ENCODE results near the gene BRIP1.

BRIP1 gene

GRCh38 chr17:61768405-61768804 is 94.9 kb downstream of the BRIP1 start:
- in situ Hi-C loops (cut with MboI; ENCODE audit: low sequenced_read_pairs) = no loop called here

- in situ Hi-C loops (cut with MboI; ENCODE audit: low sequenced_read_pairs) = no loop called here
Observed at GRCh38 chr17:61766520-61766919, 96.8 kb downstream of the BRIP1 start.

GRCh38 chr17:61764846-61765245 is 98.5 kb downstream of the BRIP1 start:
- in situ Hi-C loops (cut with MboI; ENCODE audit: low sequenced_read_pairs) = no loop called here

GRCh38 chr17:61761827-61762226 is 101.5 kb downstream of the BRIP1 start:
- in situ Hi-C loops (cut with MboI; ENCODE audit: low sequenced_read_pairs) = no loop called here

GRCh38 chr17:61759362-61759761 is 104.0 kb downstream of the BRIP1 start:
- in situ Hi-C loops (cut with MboI; ENCODE audit: low sequenced_read_pairs) = no loop called here

GRCh38 chr17:61758430-61758829 is 104.9 kb downstream of the BRIP1 start:
- in situ Hi-C loops (cut with MboI; ENCODE audit: low sequenced_read_pairs) = no loop called here

- in situ Hi-C loops (cut with MboI; ENCODE audit: low sequenced_read_pairs) = no loop called here
Observed at GRCh38 chr17:61757168-61757567, 106.2 kb downstream of the BRIP1 start.

- in situ Hi-C loops (cut with MboI; ENCODE audit: low sequenced_read_pairs) = no loop called here
Observed at GRCh38 chr17:61756561-61756960, 106.8 kb downstream of the BRIP1 start.

- in situ Hi-C loops (cut with MboI; ENCODE audit: low sequenced_read_pairs) = no loop called here
Observed at GRCh38 chr17:61755668-61756067, 107.7 kb downstream of the BRIP1 start.

GRCh38 chr17:61755078-61755477 is 108.2 kb downstream of the BRIP1 start:
- in situ Hi-C loops (cut with MboI; ENCODE audit: low sequenced_read_pairs) = no loop called here

GRCh38 chr17:61754124-61754523 is 109.2 kb downstream of the BRIP1 start:
- in situ Hi-C loops (cut with MboI; ENCODE audit: low sequenced_read_pairs) = no loop called here

- in situ Hi-C loops (cut with MboI; ENCODE audit: low sequenced_read_pairs) = no loop called here
Observed at GRCh38 chr17:61753696-61754095, 109.6 kb downstream of the BRIP1 start.

- in situ Hi-C loops (cut with MboI; ENCODE audit: low sequenced_read_pairs) = no loop called here
Observed at GRCh38 chr17:61750656-61751055, 112.7 kb downstream of the BRIP1 start.

- in situ Hi-C loops (cut with MboI; ENCODE audit: low sequenced_read_pairs) = no loop called here
Observed at GRCh38 chr17:61749823-61750404, 113.4 kb downstream of the BRIP1 start.

- in situ Hi-C loops (cut with MboI; ENCODE audit: low sequenced_read_pairs) = no loop called here
Observed at GRCh38 chr17:61746248-61746985, 116.9 kb downstream of the BRIP1 start.

GRCh38 chr17:61744804-61745203 is 118.5 kb downstream of the BRIP1 start:
- in situ Hi-C loops (cut with MboI; ENCODE audit: low sequenced_read_pairs) = no loop called here

- in situ Hi-C loops (cut with MboI; ENCODE audit: low sequenced_read_pairs) = no loop called here
Observed at GRCh38 chr17:61744252-61744651, 119.1 kb downstream of the BRIP1 start.

GRCh38 chr17:61743766-61744165 is 119.6 kb downstream of the BRIP1 start:
- in situ Hi-C loops (cut with MboI; ENCODE audit: low sequenced_read_pairs) = no loop called here

GRCh38 chr17:61739002-61739401 is 124.3 kb downstream of the BRIP1 start:
- in situ Hi-C loops (cut with MboI; ENCODE audit: low sequenced_read_pairs) = no loop called here

- in situ Hi-C loops (cut with MboI; ENCODE audit: low sequenced_read_pairs) = no loop called here
Observed at GRCh38 chr17:61738249-61738648, 125.1 kb downstream of the BRIP1 start.

- in situ Hi-C loops (cut with MboI; ENCODE audit: low sequenced_read_pairs) = no loop called here
Observed at GRCh38 chr17:61737820-61738219, 125.5 kb downstream of the BRIP1 start.

- in situ Hi-C loops (cut with MboI; ENCODE audit: low sequenced_read_pairs) = no loop called here
Observed at GRCh38 chr17:61736438-61736837, 126.9 kb downstream of the BRIP1 start.

- in situ Hi-C loops (cut with MboI; ENCODE audit: low sequenced_read_pairs) = no loop called here
Observed at GRCh38 chr17:61735807-61736206, 127.5 kb downstream of the BRIP1 start.
